SH-SY5Y (cell line): ENCODE results near the gene SORBS2.

Experiments used
- GATA2 ChIP-seq: IDR thresholded peaks from 2 replicates; pipeline ENCODE4 v1.6.1; 2011; ENCODE audit warnings: mild to moderate bottlenecking, low read depth, low read length
- GATA3 ChIP-seq: IDR thresholded peaks from 2 replicates; pipeline ENCODE4 v1.6.1; 2011; ENCODE audit warnings: low read depth, mild to moderate bottlenecking, low read length, moderate library complexity

The SORBS2 gene

DNA sequence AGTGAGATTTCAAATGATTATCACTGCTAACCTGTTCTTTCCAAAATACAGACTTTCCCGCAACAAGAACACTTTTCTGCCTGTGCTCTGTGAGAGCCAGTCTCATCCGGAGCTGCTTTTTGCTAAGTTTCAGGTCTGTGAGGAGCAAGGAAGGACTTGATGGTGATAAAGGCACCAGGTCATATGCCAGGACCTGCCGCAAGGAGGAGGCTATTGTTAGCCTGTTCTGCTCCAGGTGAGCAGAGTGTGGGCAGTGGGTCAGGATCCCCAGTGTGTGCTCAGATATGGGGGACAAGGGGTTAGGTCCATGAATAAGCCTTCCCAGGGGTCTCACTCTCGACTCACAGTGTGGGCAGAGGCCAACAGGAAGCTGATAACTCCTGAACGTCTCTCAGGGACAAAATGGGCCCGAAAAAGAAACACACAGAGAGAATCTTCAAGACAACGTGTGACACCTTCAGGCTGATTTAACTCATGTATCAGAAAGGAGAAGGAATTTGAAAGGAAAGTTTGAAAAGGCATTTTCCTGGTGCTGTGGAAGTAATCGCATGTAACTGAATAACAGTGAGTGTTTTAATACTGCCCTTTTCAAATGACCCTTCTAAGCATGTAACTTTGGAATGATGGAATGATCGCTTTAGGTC is 219.0 kb downstream of the SORBS2 start:
- no peak for TF ChIP-seq GATA2

DNA sequence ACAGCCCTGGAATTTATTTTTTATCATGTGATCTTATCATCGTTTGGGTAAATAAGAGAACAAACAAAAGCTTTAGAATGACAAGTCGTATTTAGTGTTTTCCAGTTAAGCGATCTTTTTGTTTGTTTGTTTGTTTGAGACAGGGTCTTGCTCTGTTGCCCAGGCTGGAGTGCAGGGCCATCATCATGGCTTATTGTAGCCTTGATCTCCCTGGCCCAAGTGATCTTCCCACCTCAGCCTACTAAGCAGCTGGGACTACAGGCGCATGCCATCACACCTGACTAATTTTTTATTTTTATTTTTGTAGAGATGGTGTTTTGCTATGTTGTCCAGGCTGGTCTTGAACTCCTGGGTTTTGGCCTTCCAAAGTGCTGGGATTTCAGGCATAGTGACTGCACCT is 219.6 kb downstream of the SORBS2 start:
- TF ChIP-seq GATA3, result no peak
- no peak for TF ChIP-seq GATA2

DNA sequence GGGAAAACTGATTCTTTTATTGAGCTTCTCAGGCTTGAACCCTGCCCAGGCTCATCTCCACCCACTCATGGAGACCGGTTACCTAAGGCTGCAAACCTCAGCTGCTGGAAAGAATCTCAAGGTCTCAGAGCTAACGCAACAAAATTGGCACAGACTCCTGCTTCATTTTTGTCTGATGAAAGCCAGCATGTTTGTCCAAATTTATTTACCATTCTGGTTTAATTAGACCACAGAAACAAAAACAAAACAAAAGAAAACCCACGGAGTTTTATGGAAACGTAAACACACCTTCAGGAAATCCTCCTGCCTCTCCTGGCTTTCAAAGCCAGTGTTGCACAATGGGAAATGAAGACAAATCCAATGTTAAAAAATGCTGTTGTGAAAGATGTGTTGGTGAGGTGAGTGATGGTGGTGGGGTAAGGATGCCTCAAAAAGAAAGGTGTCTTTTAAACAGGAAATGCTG is 220.3 kb downstream of the SORBS2 start:
- TF ChIP-seq GATA3 (no peak), GATA2 (no peak)

DNA sequence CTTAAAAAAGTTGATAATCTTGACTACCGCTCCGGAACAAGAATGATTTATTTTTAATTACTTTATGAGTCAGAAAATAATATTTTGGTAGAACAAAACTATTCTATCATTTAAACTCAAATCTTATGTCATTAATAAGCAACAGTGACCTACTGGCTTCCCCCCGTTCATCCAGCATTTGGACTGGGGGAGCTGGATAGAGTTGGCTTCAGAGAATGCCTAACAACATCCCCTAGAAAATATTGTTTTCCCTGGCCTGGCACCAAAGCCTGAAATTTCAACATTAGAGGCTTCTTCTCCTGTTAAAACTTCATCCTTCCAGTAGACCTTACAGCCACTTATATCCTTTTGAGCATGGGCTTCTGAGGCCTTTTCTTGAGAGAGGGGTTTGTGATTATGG is 221.0 kb downstream of the SORBS2 start:
- TF ChIP-seq GATA3 (no peak), GATA2 (no peak)

DNA sequence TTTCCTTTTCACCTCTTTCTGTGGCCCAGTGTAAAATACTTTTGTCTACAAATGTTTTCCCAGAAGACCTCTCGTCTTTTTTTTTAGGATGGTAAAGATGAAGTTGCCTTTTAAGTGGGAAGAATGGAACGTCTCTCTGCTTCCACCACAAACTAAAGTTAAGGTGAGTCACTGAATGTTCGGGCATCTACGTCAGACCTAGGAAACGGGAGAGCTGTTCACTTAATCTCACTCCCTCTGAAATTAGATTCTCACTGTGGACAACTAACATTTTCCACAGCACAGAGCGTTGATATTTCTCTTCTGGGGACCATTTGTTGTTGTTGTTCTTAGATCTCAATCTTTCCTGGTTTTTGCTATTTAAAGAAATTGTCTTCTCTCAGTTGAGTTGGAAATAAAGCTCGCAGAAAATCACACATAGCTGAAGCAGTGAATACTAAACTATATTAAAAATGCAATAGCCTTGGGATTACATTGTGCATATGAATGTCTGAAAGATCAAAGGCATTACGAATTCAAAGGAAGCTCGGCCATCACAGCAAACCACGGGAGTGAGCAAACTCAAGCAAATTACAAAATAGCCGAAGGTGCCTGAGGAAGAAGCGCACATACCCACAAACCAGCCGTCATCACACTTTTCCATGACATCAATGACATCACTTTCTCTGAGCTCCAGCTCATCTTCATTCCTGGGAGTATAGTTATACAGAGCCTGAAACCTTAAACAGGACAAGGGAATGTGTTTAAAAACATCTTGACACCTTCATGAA is 222.7 kb downstream of the SORBS2 start:
- TF ChIP-seq GATA3 (no peak), GATA2 (no peak)

DNA sequence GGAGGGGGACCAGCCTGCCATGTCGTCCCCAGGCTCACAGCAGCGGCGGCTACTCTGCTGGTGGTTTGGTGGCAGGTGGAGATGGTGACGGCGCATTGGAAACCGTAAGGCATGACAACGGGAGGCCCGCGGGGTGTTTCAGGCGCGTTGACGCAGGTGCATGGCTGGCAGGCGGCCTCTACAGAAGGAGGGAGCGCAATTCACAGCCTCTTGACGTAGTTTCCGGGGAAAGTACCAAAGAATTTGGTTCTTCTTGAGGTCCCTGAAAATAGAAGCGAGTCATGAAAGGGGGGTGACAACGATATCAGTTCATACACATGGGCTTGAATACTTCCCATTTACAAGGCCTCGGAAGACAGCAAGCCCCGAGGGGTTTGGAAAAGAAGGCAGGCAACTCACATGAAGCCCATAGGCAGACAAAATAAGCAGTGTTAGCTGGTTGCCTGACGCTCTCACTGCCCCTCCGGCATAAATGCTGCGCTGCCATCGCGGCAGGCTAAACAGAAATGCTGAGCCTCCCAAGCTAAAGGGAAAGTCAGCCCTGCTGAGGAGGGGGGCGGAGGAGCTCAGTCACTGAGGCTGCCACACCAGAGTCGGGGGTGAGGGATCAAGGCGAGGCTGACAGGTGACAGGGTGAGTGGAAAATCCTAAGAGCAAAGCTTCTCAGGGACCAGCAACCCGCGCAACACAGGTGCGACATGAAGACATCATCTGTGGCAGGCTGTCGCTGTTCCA is 224.4 kb downstream of the SORBS2 start:
- TF ChIP-seq GATA2, result no peak
- TF ChIP-seq GATA3, result no peak

DNA sequence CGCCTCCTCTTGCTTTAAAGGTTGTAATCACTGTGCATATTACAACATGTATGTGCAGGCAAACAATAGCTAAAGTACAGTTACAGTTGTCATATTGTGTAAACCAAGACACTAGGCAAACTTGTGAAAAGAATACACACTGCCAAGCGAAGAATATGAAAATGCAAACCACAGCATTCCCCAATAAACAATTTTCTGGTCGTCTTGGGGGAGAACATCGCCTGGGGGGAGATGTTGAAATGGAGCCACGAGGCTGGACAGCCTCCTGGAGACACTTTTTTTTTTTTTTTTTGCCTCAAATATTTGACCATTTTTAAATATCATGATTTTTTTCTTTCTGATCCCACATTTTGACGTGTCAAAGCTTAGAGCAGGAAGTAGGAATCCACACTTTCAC is 225.0 kb downstream of the SORBS2 start:
- TF ChIP-seq GATA3, result no peak
- TF ChIP-seq GATA2, result no peak

DNA sequence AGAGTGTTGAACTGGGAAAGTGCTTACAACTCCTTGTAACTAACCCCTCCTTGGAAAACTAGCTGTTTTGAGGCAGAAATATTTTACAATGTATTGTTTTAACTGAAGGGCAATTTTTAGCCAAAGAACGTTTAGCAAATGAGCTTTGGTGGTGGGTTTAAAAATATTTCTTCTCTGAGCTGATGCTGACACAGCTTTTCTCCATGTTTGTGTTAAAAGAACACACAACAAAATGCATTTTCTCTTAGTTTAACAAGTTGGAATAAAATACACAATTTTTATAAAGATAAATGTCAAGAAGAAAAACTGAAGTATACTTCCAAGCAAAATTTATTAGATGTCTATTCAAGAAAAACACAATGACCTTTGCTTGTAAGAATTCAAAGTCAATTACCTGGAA is 226.8 kb downstream of the SORBS2 start:
- no peak for TF ChIP-seq GATA2
- no peak for TF ChIP-seq GATA3

DNA sequence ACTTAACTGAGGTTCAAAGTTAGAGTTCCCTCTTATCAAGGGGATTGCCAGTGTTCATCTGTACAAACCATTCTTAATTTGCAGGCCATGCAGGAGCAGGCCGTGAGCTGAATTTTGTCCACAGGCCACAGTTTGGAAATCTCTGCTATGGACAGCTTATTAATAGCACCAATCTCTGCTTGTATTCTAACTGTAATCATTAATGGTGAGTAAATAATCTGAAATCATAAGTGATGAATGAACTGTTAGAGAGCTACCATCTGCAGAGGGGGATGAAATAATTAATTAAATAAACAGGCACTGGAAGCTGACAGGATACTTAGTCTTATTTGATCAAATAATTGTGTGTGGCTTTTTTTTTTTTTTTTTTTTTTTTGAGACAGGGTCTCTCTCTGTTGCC is 228.2 kb downstream of the SORBS2 start:
- no peak for TF ChIP-seq GATA2
- TF ChIP-seq GATA3, result no peak

DNA sequence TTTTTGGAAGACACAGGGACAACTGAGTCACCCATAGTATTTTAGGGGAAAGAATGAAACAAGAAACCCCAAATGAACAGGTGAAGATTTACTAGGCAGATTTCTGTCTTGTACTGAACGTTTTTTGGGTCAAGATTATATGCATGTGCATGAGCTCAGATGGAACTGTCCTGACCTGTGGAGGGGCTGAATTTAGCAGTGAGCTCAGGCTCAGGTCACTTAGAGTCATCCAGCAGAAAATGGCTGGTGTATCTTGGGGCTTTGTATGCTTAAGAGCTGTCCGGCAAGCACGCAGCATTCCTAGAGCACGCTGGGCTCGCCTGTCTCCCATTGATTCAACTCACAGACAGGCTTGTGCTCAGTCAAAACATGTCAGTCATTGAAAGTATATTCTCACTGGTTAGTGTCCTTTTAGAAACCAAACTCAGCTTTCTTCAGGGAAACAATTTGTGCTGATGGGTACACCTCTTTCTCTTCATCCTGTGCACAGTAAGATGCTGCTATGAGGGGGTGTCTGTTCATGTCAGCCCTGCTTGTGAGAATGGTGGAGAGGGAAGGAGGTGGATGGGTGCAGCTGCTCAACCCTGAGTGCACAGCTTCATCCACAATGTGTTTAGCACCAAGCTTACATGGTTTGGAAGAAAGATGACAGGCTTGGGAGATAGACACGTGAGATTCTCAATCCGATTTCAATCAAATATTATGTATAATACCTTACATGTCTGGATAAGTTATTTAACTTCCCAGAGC is 229.2 kb downstream of the SORBS2 start:
- TF ChIP-seq GATA3 (no peak), GATA2 (no peak)

DNA sequence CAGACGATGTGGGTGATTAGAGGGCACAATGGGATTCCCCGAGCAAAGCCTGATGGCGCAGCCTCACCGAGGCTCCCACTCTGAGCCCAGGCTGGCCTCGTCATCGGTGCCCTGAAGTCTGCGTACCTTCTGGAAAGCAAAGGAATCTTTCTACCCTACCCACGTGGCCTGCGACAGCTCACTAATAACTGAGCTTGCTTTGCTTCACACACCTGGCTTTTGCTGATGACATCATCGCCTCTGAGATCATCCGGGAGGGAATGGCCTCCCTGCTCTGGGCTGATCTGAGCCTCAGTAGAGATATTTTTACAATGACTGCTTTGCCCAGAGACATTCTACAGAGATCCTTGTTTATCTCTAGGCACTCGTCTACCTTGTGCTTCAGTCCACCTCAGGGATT is 231.3 kb downstream of the SORBS2 start:
- TF ChIP-seq GATA2, result no peak
- no peak for TF ChIP-seq GATA3

DNA sequence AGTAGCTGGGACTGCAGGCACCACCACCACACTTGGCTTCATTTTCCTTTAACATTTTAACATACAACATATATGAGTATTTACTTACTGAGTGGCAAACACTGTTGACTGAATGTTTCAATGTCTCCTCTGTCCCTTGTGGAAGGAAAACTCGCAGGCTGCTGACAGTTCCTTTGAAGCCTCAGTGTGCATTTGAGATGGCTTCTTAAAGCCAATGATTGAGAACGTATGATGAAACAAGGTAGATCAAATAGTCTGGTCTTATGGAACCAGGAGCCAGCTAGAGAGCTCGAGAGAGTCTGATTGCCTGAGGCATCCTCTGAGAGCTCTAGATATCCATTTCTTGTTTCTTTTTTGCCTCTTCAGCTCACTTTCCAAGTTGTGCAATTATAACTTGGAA is 233.7 kb downstream of the SORBS2 start:
- no peak for TF ChIP-seq GATA2
- TF ChIP-seq GATA3, result no peak

DNA sequence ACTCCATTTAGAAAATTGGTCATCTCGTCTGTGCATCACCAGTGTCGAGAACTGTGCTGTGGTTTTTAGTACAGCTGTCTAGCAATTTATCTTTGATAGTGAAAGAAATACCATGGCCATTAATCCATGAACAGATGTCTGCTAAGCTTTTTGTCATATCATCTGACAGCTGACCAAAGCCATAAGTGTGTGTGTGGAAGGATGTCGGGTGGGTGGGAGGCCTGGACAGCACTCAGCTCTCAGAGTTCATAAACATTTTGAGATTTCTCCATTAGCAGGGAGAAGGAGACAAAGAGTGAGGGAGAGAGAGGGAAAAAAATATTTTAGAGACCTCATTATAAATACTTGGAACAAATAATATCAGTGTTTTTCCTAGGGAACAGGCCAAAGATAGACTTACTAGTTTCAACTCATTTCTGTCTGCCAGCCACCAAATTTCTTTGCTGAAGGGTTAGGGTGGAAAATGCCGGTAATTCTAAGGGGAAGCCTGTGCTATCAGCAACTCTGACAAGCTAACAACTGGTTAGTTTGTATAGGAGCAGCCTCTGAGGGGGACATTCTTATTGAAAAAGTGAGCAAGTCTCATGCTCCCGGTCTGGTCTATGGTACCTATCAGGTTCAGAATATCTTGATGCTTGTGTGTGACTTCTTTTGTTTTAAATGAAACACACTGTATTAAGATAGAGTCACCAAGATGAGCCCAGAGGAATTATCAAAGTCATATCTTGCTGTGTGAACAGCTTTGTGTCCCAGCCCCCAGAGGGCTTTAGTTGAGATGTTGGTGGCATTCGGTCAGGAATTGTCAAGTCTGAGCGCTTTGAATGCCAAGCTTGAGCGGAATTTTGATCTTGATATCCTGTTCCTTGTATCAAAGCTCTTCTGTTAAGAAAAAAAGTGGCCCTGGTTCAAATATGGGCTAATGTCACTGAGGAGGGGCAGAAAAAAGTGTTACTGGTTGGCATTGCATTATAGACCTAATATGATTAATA is 234.7 kb downstream of the SORBS2 start:
- no peak for TF ChIP-seq GATA2
- TF ChIP-seq GATA3, result no peak
